GM18526 (cell line): ENCODE data around the gene SPACA7.

Experiments used
- POLR2A ChIP-seq: IDR thresholded peaks from 3 replicates; pipeline ENCODE4 v1.6.1; 2011; ENCODE audit not compliant: insufficient read length; ENCODE audit errors: extremely low read depth

The SPACA7 gene

GRCh38 chr13:112449545-112449930 lies 73.4 kb downstream of the SPACA7 start:
- TF ChIP-seq POLR2A: no peak

GRCh38 chr13:112450118-112450903 lies 74.2 kb downstream of the SPACA7 start:
- TF ChIP-seq POLR2A: no peak

- TF ChIP-seq POLR2A: no peak
Observed at GRCh38 chr13:112450904-112451240, 74.7 kb downstream of the SPACA7 start.

- TF ChIP-seq POLR2A: no peak
Observed at GRCh38 chr13:112451512-112452379, 75.6 kb downstream of the SPACA7 start.

- no peak for TF ChIP-seq POLR2A
Observed at GRCh38 chr13:112452380-112453206, 76.4 kb downstream of the SPACA7 start.

- TF ChIP-seq POLR2A: no peak
Observed at GRCh38 chr13:112453207-112453829, 77.2 kb downstream of the SPACA7 start.

GRCh38 chr13:112453874-112454647 lies 77.9 kb downstream of the SPACA7 start:
- TF ChIP-seq POLR2A: no peak

- no peak for TF ChIP-seq POLR2A
Observed at GRCh38 chr13:112454648-112455334, 78.6 kb downstream of the SPACA7 start.

GRCh38 chr13:112455476-112456059 lies 79.4 kb downstream of the SPACA7 start:
- no peak for TF ChIP-seq POLR2A

GRCh38 chr13:112456138-112457056 lies 80.2 kb downstream of the SPACA7 start:
- TF ChIP-seq POLR2A: no peak

GRCh38 chr13:112457081-112457480 lies 80.9 kb downstream of the SPACA7 start:
- TF ChIP-seq POLR2A: no peak

GRCh38 chr13:112457485-112457884 lies 81.3 kb downstream of the SPACA7 start:
- no peak for TF ChIP-seq POLR2A
